HL-60 (cell line): ENCODE measurements around the gene CCDC146.

Source experiments
- CTCF ChIP-seq: IDR thresholded peaks from one replicate; pipeline ENCODE4 v1.5.1; 2011; ENCODE audit warnings: low read length, control low read depth, inconsistent platforms; ENCODE audit not compliant: insufficient read depth
- GABPA ChIP-seq: IDR thresholded peaks from 2 replicates; pipeline ENCODE4 v1.6.1; 2012; ENCODE audit warnings: low read depth
- POLR2AphosphoS5 ChIP-seq: IDR thresholded peaks from 2 replicates; pipeline ENCODE4 v1.6.1; 2012; ENCODE audit warnings: low read depth
- REST ChIP-seq: IDR thresholded peaks from 2 replicates; pipeline ENCODE4 v1.6.1; 2012; ENCODE audit warnings: low read depth; ENCODE audit not compliant: insufficient replicate concordance

DNA sequence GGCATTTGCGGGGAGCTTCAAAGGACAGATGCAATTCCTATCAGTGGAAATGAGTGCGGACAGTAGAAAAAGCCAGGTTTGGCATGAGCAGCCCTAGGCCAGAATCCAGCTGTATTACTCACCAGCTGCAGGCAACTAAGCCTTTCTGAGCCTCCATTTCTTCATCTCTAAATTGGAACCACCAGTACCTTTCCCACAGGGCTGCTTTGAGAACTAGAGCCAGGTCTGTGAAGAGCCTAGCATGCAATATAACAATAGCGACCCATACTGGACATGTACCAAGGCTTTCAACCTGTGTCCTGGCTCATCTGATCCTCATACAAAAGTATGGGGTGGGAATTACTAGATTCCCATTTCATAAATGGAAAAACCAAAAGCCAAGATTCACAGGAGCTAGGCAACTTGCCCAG lies 192.8 kb downstream of the CCDC146 start:
- TF ChIP-seq CTCF: no peak
- no peak for TF ChIP-seq REST
- no peak for TF ChIP-seq POLR2AphosphoS5
- TF ChIP-seq GABPA: no peak
